Activated CD8-positive, alpha-beta memory T cell treated with anti-CD3 and anti-CD28 coated beads for 24 hours (primary cell): ENCODE data around the gene HEATR5B.
A peak's percentile ranks its signal among the peaks of the same experiment; 100 is the strongest.
"Not testable (repeated sequence)": the region's sequence is repeated elsewhere in the genome, so short reads cannot be mapped to it uniquely, and the experiment has no call there.

Source experiments
- DNase-seq: peaks from one replicate; pipeline ENCODE4 v3.0.0-alpha.2; 2020

HEATR5B gene

GRCh38 chr2:36976065-36976464, 108.1 kb downstream of the HEATR5B start:
- no peak for DNase-seq

- DNase-seq: no peak
Measured at GRCh38 chr2:36975306-36975705, 108.9 kb downstream of the HEATR5B start.

GRCh38 chr2:36973320-36973719, 110.9 kb downstream of the HEATR5B start:
- no peak for DNase-seq

GRCh38 chr2:36971990-36972389, 112.2 kb downstream of the HEATR5B start:
- no peak for DNase-seq

GRCh38 chr2:36967236-36967876, 116.8 kb downstream of the HEATR5B start:
- DNase-seq: no peak

- peak; percentile 98 for DNase-seq
Measured at GRCh38 chr2:36966370-36967235, 117.6 kb downstream of the HEATR5B start, which contains the start of gene STRN. TSS of gene STRN (minus strand) at chr2:36966536. CDS start at chr2:36966463, 73 bp downstream.

GRCh38 chr2:36965751-36966369, 118.3 kb downstream of the HEATR5B start:
- DNase-seq: peak; percentile 69

- no peak for DNase-seq
Measured at GRCh38 chr2:36965206-36965605, 119.0 kb downstream of the HEATR5B start.

GRCh38 chr2:36964496-36965058, 119.6 kb downstream of the HEATR5B start:
- DNase-seq: no peak

GRCh38 chr2:36963734-36964133, 120.4 kb downstream of the HEATR5B start:
- no peak for DNase-seq

GRCh38 chr2:36963106-36963505, 121.1 kb downstream of the HEATR5B start:
- no peak for DNase-seq

GRCh38 chr2:36960773-36961172, 123.4 kb downstream of the HEATR5B start:
- DNase-seq: no peak

- DNase-seq: no peak
Measured at GRCh38 chr2:36960005-36960675, 124.0 kb downstream of the HEATR5B start.

- DNase-seq: no peak
Measured at GRCh38 chr2:36954977-36955607, 129.1 kb downstream of the HEATR5B start.

GRCh38 chr2:36952748-36953197, 131.4 kb downstream of the HEATR5B start:
- DNase-seq: no peak

- DNase-seq: no peak
Measured at GRCh38 chr2:36951574-36951973, 132.6 kb downstream of the HEATR5B start.

GRCh38 chr2:36951027-36951518, 133.1 kb downstream of the HEATR5B start:
- DNase-seq: no peak

GRCh38 chr2:36949845-36950244, 134.3 kb downstream of the HEATR5B start:
- no peak for DNase-seq

GRCh38 chr2:36945240-36945639, 138.9 kb downstream of the HEATR5B start:
- DNase-seq: not testable (repeated sequence)

GRCh38 chr2:36941867-36942266, 142.3 kb downstream of the HEATR5B start:
- no peak for DNase-seq

- not testable (repeated sequence) for DNase-seq
Measured at GRCh38 chr2:36936526-36936925, 147.6 kb downstream of the HEATR5B start.

- DNase-seq: not testable (repeated sequence)
Measured at GRCh38 chr2:36931688-36932087, 152.5 kb downstream of the HEATR5B start.
